ENCODE results near the gene FUT4.

- TF ChIP-seq, protein P1, sequence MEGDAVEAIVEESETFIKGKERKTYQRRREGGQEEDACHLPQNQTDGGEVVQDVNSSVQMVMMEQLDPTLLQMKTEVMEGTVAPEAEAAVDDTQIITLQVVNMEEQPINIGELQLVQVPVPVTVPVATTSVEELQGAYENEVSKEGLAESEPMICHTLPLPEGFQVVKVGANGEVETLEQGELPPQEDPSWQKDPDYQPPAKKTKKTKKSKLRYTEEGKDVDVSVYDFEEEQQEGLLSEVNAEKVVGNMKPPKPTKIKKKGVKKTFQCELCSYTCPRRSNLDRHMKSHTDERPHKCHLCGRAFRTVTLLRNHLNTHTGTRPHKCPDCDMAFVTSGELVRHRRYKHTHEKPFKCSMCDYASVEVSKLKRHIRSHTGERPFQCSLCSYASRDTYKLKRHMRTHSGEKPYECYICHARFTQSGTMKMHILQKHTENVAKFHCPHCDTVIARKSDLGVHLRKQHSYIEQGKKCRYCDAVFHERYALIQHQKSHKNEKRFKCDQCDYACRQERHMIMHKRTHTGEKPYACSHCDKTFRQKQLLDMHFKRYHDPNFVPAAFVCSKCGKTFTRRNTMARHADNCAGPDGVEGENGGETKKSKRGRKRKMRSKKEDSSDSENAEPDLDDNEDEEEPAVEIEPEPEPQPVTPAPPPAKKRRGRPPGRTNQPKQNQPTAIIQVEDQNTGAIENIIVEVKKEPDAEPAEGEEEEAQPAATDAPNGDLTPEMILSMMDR (IDR thresholded peaks at IDR 0.05; ENCODE audit: borderline replicate concordance, extremely low read depth, low read length, poor library complexity, severe bottlenecking), result no peak
- no peak for TF ChIP-seq EZH2 (IDR thresholded peaks at IDR 0.05; ENCODE audit: borderline replicate concordance, low read depth, low read length, severe bottlenecking)
Observed at GRCh38 chr11:94581926-94582325, 38.2 kb downstream of the FUT4 start.

Data from DND-41 (cell line).